ENCODE data around the gene ETFDH.

DNA sequence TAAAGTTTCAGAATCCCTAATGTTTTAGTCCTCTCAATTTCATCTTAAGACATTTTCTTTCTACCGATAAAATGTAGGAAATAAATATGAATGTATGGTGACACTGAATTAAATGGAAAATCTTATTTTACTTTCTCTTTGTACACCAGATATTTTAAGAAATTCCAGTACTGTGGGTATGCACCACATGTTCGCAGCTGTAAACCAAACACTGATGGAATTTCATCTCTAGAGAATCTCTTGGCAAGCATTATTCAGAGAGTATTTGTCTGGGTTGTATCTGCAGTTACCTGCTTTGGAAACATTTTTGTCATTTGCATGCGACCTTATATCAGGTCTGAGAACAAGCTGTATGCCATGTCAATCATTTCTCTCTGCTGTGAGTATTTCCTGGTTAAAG, 27.3 kb upstream of the ETFDH start:
- TF ChIP-seq EZH2 (IDR thresholded peaks at IDR 0.05; ENCODE audit: low read length, missing control alignments) (no peak), CTCF (conservative IDR thresholded peaks at IDR 0.05 in 1 of 2, IDR thresholded peaks at IDR 0.05 in 1 of 2; ENCODE audit: low read depth in 1 of 2, low read length in 2 of 2) (no peak)

All from fibroblast of lung (primary cell).